Motor neuron (in vitro differentiated cells): ENCODE data around the gene UBE2D2. TPM values are rescaled to one million over a fixed set of nuclear protein-coding genes. Genes with fewer than 3 reads are reported as not detected.
"Not testable (repeated sequence)": the region's sequence is repeated elsewhere in the genome, so short reads cannot be mapped to it uniquely, and the experiment has no call there.

Experiments
- ATAC-seq, 8 experiments: fragments of 200-7000 bp; cut with Tn5 transposase; replicated peaks in 6 of 8; 2 replicates each; pipeline ENCODE4 v1.8.0; 2021; ENCODE audit warnings: mild to moderate bottlenecking in 8 of 8, moderate library complexity in 8 of 8
- H3K27ac ChIP-seq, 2 donors: fragments of 250-450 bp; sonication (Bioruptor Pico); 2 replicates each; pipeline ENCODE4 v1.9.0; 2021; ENCODE audit warnings: antibody characterized with exemption in 2 of 2, mild to moderate bottlenecking in 2 of 2, moderate library complexity in 1 of 2
- H3K4me1 ChIP-seq, 2 donors: fragments of 250-450 bp; sonication (Bioruptor Pico); replicated peaks in 1 of 2; 2 replicates each; pipeline ENCODE4 v1.6.1; 2021; ENCODE audit warnings: antibody characterized with exemption in 2 of 2, mild to moderate bottlenecking in 2 of 2, moderate library complexity in 1 of 2
- H3K4me3 ChIP-seq, 5 donors: fragments of 250-450 bp; sonication (Bioruptor Pico); 2 replicates each; pipeline ENCODE4 v1.9.0; 2021; ENCODE audit warnings: antibody characterized with exemption in 5 of 5, mild to moderate bottlenecking in 5 of 5, moderate library complexity in 4 of 5
- WGBS, 10 experiments: fragments of 450-650 bp; shearing (Covaris generic); methylation state at CpG; one replicate each; pipeline ENCODE4 v1.0.0; 2022; 5-methylcytosine and 5-hydroxymethylcytosine counted together
- in situ Hi-C, 9 experiments: fragments of 400-800 bp; cut with MboI; loops; one replicate each; pipeline ENCODE4 v1.15.0; 2021; ENCODE audit warnings: low sequenced_read_pairs in 9 of 9, low pct_unique_long_range_greater_than_20kb in 2 of 9; ENCODE audit not compliant: unreplicated experiment in 9 of 9
- total RNA-seq, 8 experiments: library from RNA; unstranded; fragments of 300-600 nt; gene quantifications; 2 replicates each; pipeline versions ENCODE4 v1.2.3 to v1.2.4, GENCODE V29; 2022

The UBE2D2 gene
- total RNA-seq, result 100 to 1,000 TPM in 4 of 8 experiments, 10 to 100 TPM in 4; 66.9 to 164 (median 102) TPM

GRCh38 chr5:139560752-139561654 is at the start of gene UBE2D2:
Gene UBE2D2, plus strand, starts transcription at chr5:139561339. Its CDS starts 453 bp downstream, at chr5:139561792.
- peak; percentile 84 to 96 (median 94) for ATAC-seq
- in situ Hi-C loops, result no loop called here
- Histone ChIP-seq H3K4me3 (peak within 1 kb of the TSS; percentile 50 to 91 (median 71)), H3K4me1 (peaks cover 19 to 29% of the 10 kb centered on the region in 2 donors), H3K27ac (peak within 1 kb of the TSS; percentile 98 to 99)
- 0 to 36% (median 5%) methylated on average over 1 to 11 of the region's 89 CpGs; no CpG with 5 or more reads in 3 of the 10 experiments for WGBS, 10 experiments

- ATAC-seq, result no peak
- 36 to 100% (median 85%) methylated on average over 1 to 6 of the region's 6 CpGs for WGBS, 10 experiments
- in situ Hi-C loops, result loop anchor here in 2 of 9 experiments (10.0 kb wide), 1 partner anchor 88 kb away; no protein-coding TSS in a partner anchor
- H3K4me1 ChIP-seq, result peaks cover 3 to 4% of the 10 kb centered on the region in 2 donors
- no peak overlapping the region for H3K4me3 ChIP-seq
- no peak overlapping the region for H3K27ac ChIP-seq
Observed at GRCh38 chr5:139512786-139513390, 48.3 kb upstream of the UBE2D2 start.

DNA sequence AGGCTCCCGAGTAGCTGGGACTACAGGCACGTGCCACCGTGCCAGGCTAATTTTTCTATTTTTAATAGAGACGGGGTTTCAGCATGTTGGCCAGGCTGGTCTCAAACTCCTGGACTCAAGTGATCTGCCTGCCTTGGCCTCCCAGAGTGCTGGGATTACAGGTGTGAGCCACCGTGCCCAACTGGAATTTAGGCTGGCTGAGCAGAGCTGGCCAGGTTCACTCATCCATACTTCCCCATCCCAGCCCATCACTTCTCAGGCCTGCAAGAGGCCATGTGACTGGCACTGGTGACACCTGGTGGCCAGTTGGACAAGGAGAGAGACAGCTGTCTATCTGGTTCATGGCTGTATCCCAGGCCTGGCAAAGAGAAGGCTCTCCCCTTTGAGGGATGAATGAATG is 47.7 kb upstream of the UBE2D2 start:
- ATAC-seq, result peak in 4 of 8 experiments; percentile 30 to 78 (median 76)
- in situ Hi-C loops, result loop anchor here in 2 of 9 experiments (10.0 kb wide), 1 partner anchor 89 kb away; no protein-coding TSS in a partner anchor
- not testable (repeated sequence) for H3K27ac ChIP-seq, H3K4me1 ChIP-seq, H3K4me3 ChIP-seq
- WGBS, 10 experiments, result 40 to 100% (median 86%) methylated on average over 1 to 4 of the region's 5 CpGs; no CpG with 5 or more reads in 5 of the 10 experiments

DNA sequence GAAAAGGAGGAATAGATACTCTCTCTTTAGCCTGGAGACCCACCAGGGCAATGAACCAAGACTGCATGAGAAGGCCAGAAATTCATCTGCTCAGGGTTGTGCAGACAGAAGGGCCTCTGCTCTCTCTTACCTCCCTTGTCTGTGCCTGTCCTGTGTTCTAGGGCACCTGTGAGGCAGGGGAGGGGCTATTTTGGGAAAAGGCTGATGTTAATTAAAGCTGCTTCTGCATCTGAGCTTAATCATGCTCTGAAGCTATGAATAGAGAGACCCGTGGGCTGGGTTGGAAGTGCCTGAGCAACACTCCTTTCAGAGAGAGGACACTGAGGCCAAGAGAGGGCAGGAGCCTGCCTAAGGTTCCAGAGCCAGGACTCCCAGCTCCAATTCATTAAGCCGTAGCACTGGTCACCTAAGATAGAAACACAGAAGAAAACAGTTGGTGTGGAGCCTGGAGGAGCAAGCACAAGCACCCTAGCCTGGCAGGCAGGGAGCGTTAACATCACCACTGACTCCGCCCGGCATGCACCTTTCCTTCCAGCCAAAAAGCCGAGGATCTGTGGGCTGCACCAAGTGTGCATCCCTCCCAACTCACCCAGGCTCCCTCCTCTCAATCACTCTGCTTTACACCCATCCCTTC is 47.2 kb upstream of the UBE2D2 start:
- H3K4me3 ChIP-seq, result no peak overlapping the region
- peak in 3 of 8 experiments; percentile 2 to 9 (median 8) for ATAC-seq
- H3K27ac ChIP-seq, result no peak overlapping the region
- peaks cover 9 to 10% of the 10 kb centered on the region in 2 donors for H3K4me1 ChIP-seq
- 0 to 94% (median 66%) methylated on average over 1 to 6 of the region's 6 CpGs; no CpG with 5 or more reads in 2 of the 10 experiments for WGBS, 10 experiments
- in situ Hi-C loops, result loop anchor here in 2 of 9 experiments (10.0 kb wide), 1 partner anchor 89 kb away; no protein-coding TSS in a partner anchor

DNA sequence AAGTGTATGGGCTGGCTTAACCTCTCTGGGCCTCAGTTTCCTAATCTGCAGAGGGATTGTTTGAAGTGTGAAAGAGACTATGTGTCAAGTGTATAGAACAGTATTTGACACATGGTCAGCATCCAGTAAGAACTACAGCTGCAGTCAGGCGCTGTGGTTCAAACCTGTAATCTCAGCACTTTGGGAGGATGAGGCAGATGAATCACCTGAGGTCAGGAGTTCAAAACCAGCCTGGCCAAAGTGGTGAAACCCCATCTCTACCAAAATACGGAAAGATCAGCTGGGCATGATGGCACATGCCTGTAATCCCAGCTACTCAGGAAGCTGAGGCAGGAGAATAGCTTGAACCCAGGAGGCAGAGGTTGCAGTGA is 46.7 kb upstream of the UBE2D2 start:
- WGBS, 10 experiments, result 60 to 100% (median 88%) methylated on average over 1 to 2 of the region's 2 CpGs; no CpG with 5 or more reads in 4 of the 10 experiments
- ATAC-seq, result no peak

DNA sequence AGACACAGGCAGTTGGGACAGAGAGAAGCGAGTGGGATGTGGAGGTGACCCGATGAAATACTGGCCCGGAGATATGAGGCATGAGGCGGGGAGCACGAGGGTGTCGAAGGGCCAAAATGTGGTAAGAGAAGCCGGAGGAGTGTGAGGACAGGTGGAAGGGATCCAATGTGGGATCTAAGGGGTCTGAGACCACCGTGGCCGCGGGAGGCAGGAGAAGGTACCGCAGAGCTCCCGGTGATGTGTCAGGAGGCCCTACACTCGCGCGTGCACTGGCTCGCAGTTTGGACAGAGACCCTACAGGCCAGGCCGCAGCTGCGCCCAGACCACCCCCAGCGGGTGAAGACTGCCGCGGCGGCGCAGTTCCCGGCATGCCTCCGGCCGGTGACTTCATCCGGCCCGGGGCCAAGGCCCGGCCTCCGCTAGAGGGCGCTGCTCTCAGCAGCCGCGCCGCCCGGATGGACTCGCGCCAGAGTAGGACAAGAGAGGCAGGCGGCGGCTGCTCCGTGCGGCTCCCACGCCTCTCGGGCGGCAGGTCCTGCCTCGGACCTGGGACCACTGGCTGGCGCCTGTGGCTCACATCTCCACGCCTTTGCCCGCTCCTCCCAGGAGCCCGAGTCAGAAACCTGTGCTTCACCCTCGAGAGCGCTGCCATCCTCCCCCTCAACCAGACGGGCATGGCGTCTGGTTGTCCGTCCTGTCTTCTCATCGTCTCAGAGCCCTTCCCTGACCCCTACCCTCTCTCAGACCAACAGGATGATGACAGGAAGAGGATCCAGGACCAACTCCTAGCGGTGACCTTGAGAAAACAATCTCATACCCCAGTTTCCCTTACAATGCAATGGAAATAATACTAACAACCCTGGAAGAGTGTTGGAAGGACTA is 43.2 kb upstream of the UBE2D2 start:
- peak; percentile 76 to 97 (median 96) for ATAC-seq
- WGBS, 10 experiments, result 2 to 100% (median 27%) methylated on average over 1 to 20 of the region's 56 CpGs; no CpG with 5 or more reads in 1 of the 10 experiments
- peaks cover 9 to 10% of the 10 kb centered on the region in 2 donors for H3K4me1 ChIP-seq
- in situ Hi-C loops, result loop anchor here in 2 of 9 experiments (10.0 kb wide), 1 partner anchor 93 kb away; no protein-coding TSS in a partner anchor
- peak overlapping the region; percentile 15 to 40 (median 27) for H3K4me3 ChIP-seq
- peak overlapping the region; percentile 78 to 84 for H3K27ac ChIP-seq

More for the DNA sequence above, 46.7 kb upstream of the UBE2D2 start:
- in situ Hi-C loops, result loop anchor here in 2 of 9 experiments (10.0 kb wide), 1 partner anchor 90 kb away; no protein-coding TSS in a partner anchor
- Histone ChIP-seq H3K27ac (no peak overlapping the region), H3K4me1 (peaks cover 9 to 10% of the 10 kb centered on the region in 2 donors), H3K4me3 (no peak overlapping the region)

- no peak overlapping the region for H3K4me3 ChIP-seq
- peak in 3 of 8 experiments; percentile 52 to 60 (median 56) for ATAC-seq
- in situ Hi-C loops, result no loop called here
- H3K27ac ChIP-seq, result peak overlapping the region in 1 of 2 donors; percentile 45
- 36 to 80% (median 53%) methylated on average over 1 to 5 of the region's 10 CpGs; no CpG with 5 or more reads in 4 of the 10 experiments for WGBS, 10 experiments
- peaks cover 46 to 50% of the 10 kb centered on the region in 2 donors for H3K4me1 ChIP-seq
Observed at GRCh38 chr5:139523635-139524445, 37.3 kb upstream of the UBE2D2 start.

DNA sequence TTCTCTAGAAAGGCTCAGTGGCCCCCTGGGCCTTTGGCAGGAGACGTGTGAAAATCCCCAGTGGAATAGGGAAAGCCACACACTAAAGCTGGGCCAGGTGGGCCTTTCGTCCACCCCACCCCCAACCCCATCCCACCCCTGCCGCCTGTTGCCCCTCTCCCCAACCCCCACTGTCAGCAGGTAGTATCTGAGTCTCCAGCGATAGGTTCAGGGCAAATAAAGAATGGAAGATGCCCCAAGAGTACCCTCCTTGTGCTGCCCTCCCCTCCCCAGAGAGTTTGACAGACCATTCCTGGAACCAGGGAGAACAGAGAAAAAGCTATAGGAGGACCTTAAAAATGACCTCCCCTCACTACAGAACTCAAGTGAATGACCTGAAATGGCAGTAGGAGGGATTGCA is 36.7 kb upstream of the UBE2D2 start:
- no peak overlapping the region for H3K4me3 ChIP-seq
- WGBS, 10 experiments, result no CpG with 5 or more reads among the region's 4 CpGs
- peaks cover 47 to 55% of the 10 kb centered on the region in 2 donors for H3K4me1 ChIP-seq
- H3K27ac ChIP-seq, result peak overlapping the region in 1 of 2 donors; percentile 45
- ATAC-seq, result peak in 1 of 8 experiments; percentile 16
- in situ Hi-C loops, result no loop called here

GRCh38 chr5:139524940-139525585 is 36.1 kb upstream of the UBE2D2 start:
- 0 to 41% (median 24%) methylated on average over 1 to 2 of the region's 2 CpGs; no CpG with 5 or more reads in 6 of the 10 experiments for WGBS, 10 experiments
- Histone ChIP-seq H3K4me3 (no peak overlapping the region), H3K27ac (no peak overlapping the region), H3K4me1 (peaks cover 54 to 59% of the 10 kb centered on the region in 2 donors)
- in situ Hi-C loops, result no loop called here
- ATAC-seq, result peak in 2 of 8 experiments; percentile 57 to 77

- peak in 1 of 8 experiments; percentile 13 for ATAC-seq
- 32 to 89% (median 62%) methylated on average over 1 to 7 of the region's 12 CpGs; no CpG with 5 or more reads in 4 of the 10 experiments for WGBS, 10 experiments
- Histone ChIP-seq H3K4me1 (peaks cover 57 to 65% of the 10 kb centered on the region in 2 donors), H3K4me3 (peak overlapping the region; percentile 6 to 34 (median 21)), H3K27ac (peak overlapping the region; percentile 71 to 91)
- in situ Hi-C loops, result not testable (repeated sequence)
Observed at GRCh38 chr5:139525586-139526308, 35.4 kb upstream of the UBE2D2 start.
